Neural progenitor cell (in vitro differentiated cells): ENCODE measurements around the gene CHCHD1.

Experiments used
- EZH2 ChIP-seq: fragments of 200-600 bp; sonication (generic); IDR thresholded peaks from 2 replicates; pipeline ENCODE4 v1.6.1; 2017; ENCODE audit warnings: antibody characterized with exemption, mild to moderate bottlenecking, moderate library complexity
- TF ChIP-seq, protein P1 (sequence below): fragments of 200-600 bp; sonication (generic); IDR thresholded peaks from 2 replicates; pipeline ENCODE4 v1.5.1; 2017; ENCODE audit warnings: antibody characterized with exemption, mild to moderate bottlenecking

DNA sequence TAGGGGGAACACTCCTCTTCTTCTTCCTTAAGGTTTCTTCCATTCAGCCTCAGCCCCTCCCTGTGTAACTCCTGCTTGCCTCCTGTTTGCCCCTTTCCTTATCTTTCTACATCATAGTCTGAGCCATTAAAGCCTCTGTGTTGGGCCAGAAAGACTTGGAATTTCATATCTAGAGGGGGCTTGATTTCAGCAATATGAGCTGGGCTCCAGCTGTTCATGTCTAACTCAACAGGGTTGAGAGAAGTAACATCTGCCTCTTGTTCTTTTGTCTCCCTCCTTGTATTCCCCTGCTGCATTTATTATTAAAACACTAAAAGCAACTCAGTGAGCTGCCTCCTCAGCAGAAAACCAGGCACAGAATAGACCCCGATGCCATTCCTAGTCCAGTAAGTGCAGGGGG is 20.1 kb upstream of the CHCHD1 start:
- TF ChIP-seq, protein P1, sequence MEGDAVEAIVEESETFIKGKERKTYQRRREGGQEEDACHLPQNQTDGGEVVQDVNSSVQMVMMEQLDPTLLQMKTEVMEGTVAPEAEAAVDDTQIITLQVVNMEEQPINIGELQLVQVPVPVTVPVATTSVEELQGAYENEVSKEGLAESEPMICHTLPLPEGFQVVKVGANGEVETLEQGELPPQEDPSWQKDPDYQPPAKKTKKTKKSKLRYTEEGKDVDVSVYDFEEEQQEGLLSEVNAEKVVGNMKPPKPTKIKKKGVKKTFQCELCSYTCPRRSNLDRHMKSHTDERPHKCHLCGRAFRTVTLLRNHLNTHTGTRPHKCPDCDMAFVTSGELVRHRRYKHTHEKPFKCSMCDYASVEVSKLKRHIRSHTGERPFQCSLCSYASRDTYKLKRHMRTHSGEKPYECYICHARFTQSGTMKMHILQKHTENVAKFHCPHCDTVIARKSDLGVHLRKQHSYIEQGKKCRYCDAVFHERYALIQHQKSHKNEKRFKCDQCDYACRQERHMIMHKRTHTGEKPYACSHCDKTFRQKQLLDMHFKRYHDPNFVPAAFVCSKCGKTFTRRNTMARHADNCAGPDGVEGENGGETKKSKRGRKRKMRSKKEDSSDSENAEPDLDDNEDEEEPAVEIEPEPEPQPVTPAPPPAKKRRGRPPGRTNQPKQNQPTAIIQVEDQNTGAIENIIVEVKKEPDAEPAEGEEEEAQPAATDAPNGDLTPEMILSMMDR: no peak
- no peak for TF ChIP-seq EZH2
